GM12878 (cell line): ENCODE measurements around the gene ACOX1. TPM values are rescaled to one million over a fixed set of nuclear protein-coding genes. Genes with fewer than 3 reads are reported as not detected.

Experiments
- ATAC-seq: fragments of 200-7000 bp; cut with Tn5 transposase; 3 replicates; pipeline ENCODE4 v1.9.1; 2020; ENCODE audit warnings: mild to moderate bottlenecking, moderate library complexity
- BruUV-seq: library from RNA; stranded (reverse); fragments of 400-500 nt; replicated peaks from 2 replicates; lab custom pipeline; 2021; lab: Mats Ljungman, UMichigan
- CTCF ChIA-PET: fragments of 300-600 bp; sonication (Branson Sonifier 250); formaldehyde crosslinking; extraction: SDS; loops from one replicate; lab custom pipeline; 2021; ENCODE audit warnings: inconsistent platforms; lab: Yijun Ruan, JAX
- POLR2A ChIA-PET: fragments of 350-600 bp; formaldehyde crosslinking; extraction: SDS; loops from one replicate; lab custom pipeline; 2021; ENCODE audit warnings: inconsistent platforms; lab: Charles Lee
- RAD21 ChIA-PET: fragments of 300-600 bp; sonication (Branson Sonifier 250); formaldehyde crosslinking; loops from one replicate; lab custom pipeline; 2023; ENCODE audit warnings: antibody characterized with exemption; ENCODE audit not compliant: unreplicated experiment; lab: Charles Lee
- SMC1A ChIA-PET: fragments of 300-600 bp; sonication (Branson Sonifier 250); formaldehyde crosslinking; loops from one replicate; lab custom pipeline; 2023; ENCODE audit not compliant: unreplicated experiment, uncharacterized antibody; lab: Charles Lee
- DNase-seq: peaks from one replicate; pipeline ENCODE4 v3.0.0-alpha.2; 2011; ENCODE audit warnings: low read depth, low spot score
- FAIRE-seq: peaks from 3 replicates; lab custom pipeline; 2011; peaks lifted over from hg19 to GRCh38; lab: Jason Lieb, UNC
- H2AFZ ChIP-seq: 2 replicates; pipeline ENCODE4 v1.6.0; 2011; ENCODE audit warnings: low read depth, low read length, control low read depth; ENCODE audit not compliant: control insufficient read depth
- H3K27ac ChIP-seq: 2 replicates; pipeline ENCODE4 v1.5.1; 2011; ENCODE audit warnings: control low read depth; ENCODE audit not compliant: control insufficient read depth, insufficient read depth
- H3K27me3 ChIP-seq, 2 experiments: replicated peaks in 1 of 2; 2 replicates each; pipeline versions ENCODE4 v1.6.0 to v1.6.1; 2011; ENCODE audit warnings: low read length in 1 of 2; ENCODE audit not compliant: control insufficient read depth in 2 of 2, insufficient read depth in 2 of 2
- H3K36me3 ChIP-seq, 2 experiments: 2 replicates each; pipeline ENCODE4 v1.5.1; 2011; ENCODE audit warnings: low read length in 1 of 2; ENCODE audit not compliant: control insufficient read depth in 2 of 2, insufficient read depth in 2 of 2
- H3K4me1 ChIP-seq: 2 replicates; pipeline ENCODE4 v1.6.1; 2011; ENCODE audit warnings: mild to moderate bottlenecking, low read length, moderate library complexity, mixed read lengths; ENCODE audit not compliant: control insufficient read depth, insufficient read depth
- H3K4me2 ChIP-seq: 2 replicates; pipeline ENCODE4 v1.6.0; 2011; ENCODE audit warnings: control low read depth; ENCODE audit not compliant: control insufficient read depth, insufficient read depth
- H3K4me3 ChIP-seq: fragments of 200-600 bp; sonication (generic); 2 replicates; pipeline ENCODE4 v1.5.1; 2016
- H3K79me2 ChIP-seq: 2 replicates; pipeline ENCODE4 v1.6.0; 2011; ENCODE audit warnings: low read length; ENCODE audit not compliant: control insufficient read depth, insufficient read depth
- H3K9ac ChIP-seq: 2 replicates; pipeline ENCODE4 v1.8.0; 2011; ENCODE audit warnings: low read length, control low read depth, mixed read lengths; ENCODE audit not compliant: control insufficient read depth, insufficient read depth
- H3K9me3 ChIP-seq: replicated peaks from 3 replicates; pipeline ENCODE4 v1.5.1; 2011; ENCODE audit warnings: mild to moderate bottlenecking, low read length; ENCODE audit not compliant: control insufficient read depth, insufficient read depth
- H4K20me1 ChIP-seq: 2 replicates; pipeline ENCODE4 v1.6.0; 2011; ENCODE audit not compliant: control insufficient read depth, insufficient read depth
- BCL3 ChIP-seq: IDR thresholded peaks from 2 replicates; pipeline ENCODE4 v1.6.1; 2011; ENCODE audit warnings: borderline replicate concordance, low read depth, mild to moderate bottlenecking, moderate library complexity, low read length; ENCODE audit not compliant: insufficient read depth, poor library complexity, severe bottlenecking
- BHLHE40 ChIP-seq, 2 experiments: fragments of 450-650 bp in 1 of 2; IDR thresholded peaks; 2 replicates each; pipeline ENCODE4 v1.6.1; 2011 to 2017; ENCODE audit warnings: low read depth in 2 of 2, borderline replicate concordance in 1 of 2, improper control_type of control experiment in 1 of 2, low read length in 1 of 2, mild to moderate bottlenecking in 1 of 2
- BRCA1 ChIP-seq: IDR thresholded peaks from 2 replicates; pipeline ENCODE4 v1.6.1; 2011; ENCODE audit warnings: low read depth, low read length, improper control_type of control experiment
- EGR1 ChIP-seq, 2 experiments: IDR thresholded peaks; 1 replicate in 1 of 2; 2 replicates in 1 of 2; pipeline ENCODE4 v1.6.1; 2011 to 2012; ENCODE audit warnings: low read depth in 2 of 2, low read length in 2 of 2, borderline replicate concordance in 1 of 2, mild to moderate bottlenecking in 1 of 2, moderate library complexity in 1 of 2
- HDAC2 ChIP-seq: fragments of 200-600 bp; sonication (generic); IDR thresholded peaks from 2 replicates; pipeline ENCODE4 v1.6.1; 2017
- HDGF ChIP-seq: fragments of 450-650 bp; IDR thresholded peaks from 2 replicates; pipeline ENCODE4 v1.6.1; 2016; ENCODE audit warnings: antibody characterized with exemption
- KLF5 ChIP-seq: fragments of 450-650 bp; IDR thresholded peaks from 2 replicates; pipeline ENCODE4 v1.6.1; 2014; ENCODE audit warnings: mild to moderate bottlenecking; ENCODE audit not compliant: partially characterized antibody
- PAX8 ChIP-seq: fragments of 450-650 bp; IDR thresholded peaks from 2 replicates; pipeline ENCODE4 v1.6.1; 2017; ENCODE audit warnings: mild to moderate bottlenecking, moderate library complexity
- SREBF1 ChIP-seq: IDR thresholded peaks from 2 replicates; pipeline ENCODE4 v1.6.1; 2012; ENCODE audit warnings: mild to moderate bottlenecking, low read length
- STAT3 ChIP-seq: IDR thresholded peaks from 2 replicates; pipeline ENCODE4 v1.6.1; 2011; ENCODE audit warnings: low read depth, low read length, improper control_type of control experiment
- TCF7 ChIP-seq: IDR thresholded peaks from 2 replicates; pipeline ENCODE4 v1.6.1; 2014; ENCODE audit warnings: antibody characterized with exemption, borderline replicate concordance
- ZNF217 ChIP-seq: fragments of 450-650 bp; IDR thresholded peaks from 2 replicates; pipeline ENCODE4 v1.6.1; 2017; ENCODE audit warnings: antibody characterized with exemption, mild to moderate bottlenecking
- ZNF384 ChIP-seq: IDR thresholded peaks from 2 replicates; pipeline ENCODE4 v1.6.1; 2012; ENCODE audit warnings: low read depth, mild to moderate bottlenecking, low read length, improper control_type of control experiment, borderline replicate concordance
- WGBS: methylation state at CpG from one replicate; pipeline ENCODE4 v1.1.6; 2016; ENCODE audit warnings: low lambda C conversion rate; ENCODE audit not compliant: insufficient replicate concordance, insufficient coverage; ENCODE audit errors: missing lambda C conversion rate; 5-methylcytosine and 5-hydroxymethylcytosine counted together
- in situ Hi-C: fragments of 300-500 bp; cut with MboI; formaldehyde crosslinking; loops from 9 replicates; pipeline ENCODE4 v1.14.3; 2018; ENCODE audit warnings: mixed read lengths
- intact Hi-C: fragments of 100-400 bp; cut with micrococcal nuclease; formaldehyde crosslinking; loops from one replicate; pipeline ENCODE4 v1.14.2; 2022; ENCODE audit not compliant: unreplicated experiment
- polyA plus RNA-seq, 11 experiments: library from polyadenylated mRNA; depleted of rRNA in 4 of 11; unstranded in 6 of 11; stranded (reverse) in 5 of 11; fragments of >200 nt; fragmentation: Nextera tagmentation in 4 of 11; fragmentation: Illumina TruSeq in 1 of 11; extraction: Ambion mirVana in 4 of 11; extraction: Trizol in 1 of 11; gene quantifications; 1 replicate in 1 of 11; 2 replicates in 10 of 11; pipeline versions ENCODE4 v1.2.1 to v1.2.3, GENCODE V29; 2011 to 2016; ENCODE audit warnings: inconsistent platforms in 2 of 11, missing spikeins in 2 of 11, low read depth in 1 of 11
- total RNA-seq, 4 experiments: library from RNA; depleted of rRNA in 3 of 4; stranded (reverse); fragments of >200 nt in 3 of 4; fragmentation: Illumina TruSeq in 1 of 4; extraction: Trizol in 1 of 4; gene quantifications; 2 replicates each; pipeline versions ENCODE4 v1.2.1 to v1.2.3, GENCODE V29; 2013 to 2021
- TF ChIP-seq, protein P1 (sequence below): IDR thresholded peaks from 2 replicates; pipeline ENCODE4 v1.6.1; 2012; ENCODE audit warnings: low read depth, low read length, improper control_type of control experiment
- TF ChIP-seq, protein P2 (sequence below): IDR thresholded peaks from 2 replicates; pipeline ENCODE4 v1.6.1; 2011; ENCODE audit warnings: borderline replicate concordance, low read depth, mild to moderate bottlenecking, moderate library complexity, mixed read lengths, low read length; ENCODE audit not compliant: insufficient read depth; ENCODE audit errors: extremely low read length

ACOX1 gene
- total and polyA plus RNA-seq, 10 of the 15 experiments (the other 5 are each of a cell fraction or from before 2014, with no cell fraction given), result 6.5 to 26.2 (median 21.6) TPM

- TF ChIP-seq BHLHE40 (IDR thresholded peaks at IDR 0.05; ENCODE audit: borderline replicate concordance in 1 of 2, low read depth in 2 of 2, low read length in 1 of 2), result no peak
- no peak for TF ChIP-seq SREBF1
- no peak for TF ChIP-seq KLF5
- TF ChIP-seq BCL3, result no peak
- no peak for TF ChIP-seq ZNF384
- no peak for TF ChIP-seq TCF7
- TF ChIP-seq, protein P1, sequence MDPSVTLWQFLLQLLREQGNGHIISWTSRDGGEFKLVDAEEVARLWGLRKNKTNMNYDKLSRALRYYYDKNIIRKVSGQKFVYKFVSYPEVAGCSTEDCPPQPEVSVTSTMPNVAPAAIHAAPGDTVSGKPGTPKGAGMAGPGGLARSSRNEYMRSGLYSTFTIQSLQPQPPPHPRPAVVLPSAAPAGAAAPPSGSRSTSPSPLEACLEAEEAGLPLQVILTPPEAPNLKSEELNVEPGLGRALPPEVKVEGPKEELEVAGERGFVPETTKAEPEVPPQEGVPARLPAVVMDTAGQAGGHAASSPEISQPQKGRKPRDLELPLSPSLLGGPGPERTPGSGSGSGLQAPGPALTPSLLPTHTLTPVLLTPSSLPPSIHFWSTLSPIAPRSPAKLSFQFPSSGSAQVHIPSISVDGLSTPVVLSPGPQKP, result no peak
- TF ChIP-seq EGR1 (IDR thresholded peaks at IDR 0.05; ENCODE audit: borderline replicate concordance in 1 of 2, low read depth in 2 of 2, low read length in 2 of 2), result no peak
- no peak for TF ChIP-seq STAT3
Measured at GRCh38 chr17:75970626-75971025, 8.3 kb downstream of the ACOX1 start (continued).

- TF ChIP-seq, protein P2, sequence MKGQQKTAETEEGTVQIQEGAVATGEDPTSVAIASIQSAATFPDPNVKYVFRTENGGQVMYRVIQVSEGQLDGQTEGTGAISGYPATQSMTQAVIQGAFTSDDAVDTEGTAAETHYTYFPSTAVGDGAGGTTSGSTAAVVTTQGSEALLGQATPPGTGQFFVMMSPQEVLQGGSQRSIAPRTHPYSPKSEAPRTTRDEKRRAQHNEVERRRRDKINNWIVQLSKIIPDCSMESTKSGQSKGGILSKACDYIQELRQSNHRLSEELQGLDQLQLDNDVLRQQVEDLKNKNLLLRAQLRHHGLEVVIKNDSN, result no peak
- TF ChIP-seq HDAC2, result no peak
- TF ChIP-seq BRCA1, result no peak
- TF ChIP-seq ZNF217, result no peak
- TF ChIP-seq HDGF, result no peak
- TF ChIP-seq TCF7, result no peak
- no peak for TF ChIP-seq PAX8
- no peak overlapping the region for H3K4me3 ChIP-seq
- ChIA-PET CTCF (interaction anchor here (1.3 kb wide), 2 partner anchors 9 to 11 kb away, joined by 3 to 4 read pairs; no protein-coding TSS in a partner anchor), POLR2A (interaction anchor here (0.6 to 0.7 kb wide), 2 partner anchors 8 to 195 kb away, joined by 3 to 5 read pairs; no protein-coding TSS in a partner anchor), RAD21 (interaction anchor here (0.5 kb wide), 1 partner anchor 56 kb away, joined by 3 read pairs; no protein-coding TSS in a partner anchor), SMC1A (interaction anchor here (1.0 to 1.1 kb wide), 2 partner anchors 10 to 34 kb away, joined by 3 read pairs; no protein-coding TSS in a partner anchor)
- no peaks in the 10 kb centered on the region for H3K4me1 ChIP-seq
- no peak overlapping the region for H3K27ac ChIP-seq
- no peak overlapping the region for H2AFZ ChIP-seq
- no peak overlapping the region for H3K9ac ChIP-seq
- FAIRE-seq, result no peak
- ATAC-seq, result no peak
- BruUV-seq, result TSS peak; percentile 40
- no peaks in the 10 kb centered on the region for H4K20me1 ChIP-seq
- H3K27me3 ChIP-seq, result no peaks in the 10 kb centered on the region
- no peak for DNase-seq
- in situ Hi-C loops (no loop called here), intact Hi-C loops (no loop called here)
- no peaks in the 10 kb centered on the region for H3K36me3 ChIP-seq
- no peak overlapping the region for H3K4me2 ChIP-seq
- H3K9me3 ChIP-seq, result no peaks in the 10 kb centered on the region
- 68% methylated on average over 4 of the region's 4 CpGs for WGBS
- H3K79me2 ChIP-seq, result no peaks in the 10 kb centered on the region
Measured at GRCh38 chr17:75970011-75970523, 8.9 kb downstream of the ACOX1 start.
